ENCODE results near the gene SCN4B. TPM values are rescaled to one million over a fixed set of nuclear protein-coding genes. Genes with fewer than 3 reads are reported as not detected.

Gene SCN4B
- total and polyA plus RNA-seq, 10 of the 15 experiments (the other 5 are each of a cell fraction or from before 2014, with no cell fraction given), result 0.01 to 0.49 (median 0.04) TPM; not detected in 5

DNA sequence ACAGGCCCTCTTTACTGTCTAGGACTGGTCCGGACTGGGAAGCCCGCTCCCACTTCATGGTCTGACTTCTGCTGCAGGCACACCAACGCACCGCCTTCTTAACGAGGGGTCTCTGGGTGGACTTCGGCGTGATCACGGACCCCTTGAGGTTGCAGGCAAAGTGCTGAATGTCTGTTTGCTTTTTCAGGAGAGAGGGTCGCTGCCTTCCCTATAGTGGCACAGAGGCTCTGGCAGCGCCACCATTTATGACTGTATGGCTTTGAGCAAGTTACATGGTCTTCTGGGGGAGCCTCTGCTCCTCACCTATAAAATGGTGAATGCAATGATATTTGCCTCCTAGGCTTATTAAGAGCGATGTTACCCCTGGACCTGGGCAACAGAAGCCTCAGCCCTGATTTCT is 1.4 kb upstream of the SCN4B start:
- H3K4me2 ChIP-seq (ENCODE audit: control insufficient read depth, insufficient read depth), result no peak overlapping the region
- H3K9me3 ChIP-seq (replicated peaks; ENCODE audit: control insufficient read depth, insufficient read depth, low read length), result no peaks in the 10 kb centered on the region
- in situ Hi-C loops (cut with MboI) (no loop called here), intact Hi-C loops (cut with micrococcal nuclease; ENCODE audit: unreplicated experiment) (no loop called here)
- CTCF ChIA-PET, result interaction anchor here (0.6 kb wide), 1 partner anchor 222 kb away, joined by 3 read pairs; no protein-coding TSS in a partner anchor
- no peak overlapping the region for H3K4me3 ChIP-seq
- no peaks in the 10 kb centered on the region for H4K20me1 ChIP-seq (ENCODE audit: control insufficient read depth, insufficient read depth)
- FAIRE-seq (no peak), DNase-seq (ENCODE audit: low read depth, low spot score) (no peak), ATAC-seq (no peak)
- no peak for TF ChIP-seq CBX3 (IDR thresholded peaks at IDR 0.05; ENCODE audit: borderline replicate concordance, low read depth)
- TF ChIP-seq STAT1 (conservative IDR thresholded peaks at IDR 0.05), result no peak
- TF ChIP-seq MYB (IDR thresholded peaks at IDR 0.05; ENCODE audit: borderline replicate concordance, low read depth, low read length), result no peak
- TF ChIP-seq NR2C2 (IDR thresholded peaks at IDR 0.05; ENCODE audit: borderline replicate concordance, control insufficient read depth, insufficient read length, low read depth), result no peak
- no peak for TF ChIP-seq PAX8 (IDR thresholded peaks at IDR 0.05)
- TF ChIP-seq, protein P1, sequence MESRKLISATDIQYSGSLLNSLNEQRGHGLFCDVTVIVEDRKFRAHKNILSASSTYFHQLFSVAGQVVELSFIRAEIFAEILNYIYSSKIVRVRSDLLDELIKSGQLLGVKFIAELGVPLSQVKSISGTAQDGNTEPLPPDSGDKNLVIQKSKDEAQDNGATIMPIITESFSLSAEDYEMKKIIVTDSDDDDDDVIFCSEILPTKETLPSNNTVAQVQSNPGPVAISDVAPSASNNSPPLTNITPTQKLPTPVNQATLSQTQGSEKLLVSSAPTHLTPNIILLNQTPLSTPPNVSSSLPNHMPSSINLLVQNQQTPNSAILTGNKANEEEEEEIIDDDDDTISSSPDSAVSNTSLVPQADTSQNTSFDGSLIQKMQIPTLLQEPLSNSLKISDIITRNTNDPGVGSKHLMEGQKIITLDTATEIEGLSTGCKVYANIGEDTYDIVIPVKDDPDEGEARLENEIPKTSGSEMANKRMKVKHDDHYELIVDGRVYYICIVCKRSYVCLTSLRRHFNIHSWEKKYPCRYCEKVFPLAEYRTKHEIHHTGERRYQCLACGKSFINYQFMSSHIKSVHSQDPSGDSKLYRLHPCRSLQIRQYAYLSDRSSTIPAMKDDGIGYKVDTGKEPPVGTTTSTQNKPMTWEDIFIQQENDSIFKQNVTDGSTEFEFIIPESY (IDR thresholded peaks at IDR 0.05), result no peak
- no peak for TF ChIP-seq HDGF (IDR thresholded peaks at IDR 0.05)
- TF ChIP-seq, protein P2, sequence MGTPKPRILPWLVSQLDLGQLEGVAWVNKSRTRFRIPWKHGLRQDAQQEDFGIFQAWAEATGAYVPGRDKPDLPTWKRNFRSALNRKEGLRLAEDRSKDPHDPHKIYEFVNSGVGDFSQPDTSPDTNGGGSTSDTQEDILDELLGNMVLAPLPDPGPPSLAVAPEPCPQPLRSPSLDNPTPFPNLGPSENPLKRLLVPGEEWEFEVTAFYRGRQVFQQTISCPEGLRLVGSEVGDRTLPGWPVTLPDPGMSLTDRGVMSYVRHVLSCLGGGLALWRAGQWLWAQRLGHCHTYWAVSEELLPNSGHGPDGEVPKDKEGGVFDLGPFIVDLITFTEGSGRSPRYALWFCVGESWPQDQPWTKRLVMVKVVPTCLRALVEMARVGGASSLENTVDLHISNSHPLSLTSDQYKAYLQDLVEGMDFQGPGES (IDR thresholded peaks at IDR 0.05), result no peak
- no peak for TF ChIP-seq ATF7 (IDR thresholded peaks at IDR 0.05; ENCODE audit: low read depth)
- no peak for TF ChIP-seq DPF2 (IDR thresholded peaks at IDR 0.05)
- no peak for TF ChIP-seq NFIC (IDR thresholded peaks at IDR 0.05; ENCODE audit: low read depth, low read length)
- no peak overlapping the region for H3K27ac ChIP-seq (ENCODE audit: control insufficient read depth, insufficient read depth)
- no peak overlapping the region for H2AFZ ChIP-seq (ENCODE audit: control insufficient read depth, low read depth, low read length)
- peaks cover 31 to 32% of the 10 kb centered on the region in 2 experiments for H3K27me3 ChIP-seq (replicated peaks in 1 of 2; ENCODE audit: control insufficient read depth in 2 of 2, insufficient read depth in 2 of 2, low read length in 1 of 2)
- 66% methylated on average over 11 of the region's 11 CpGs for WGBS (ENCODE audit: insufficient coverage, insufficient replicate concordance, low lambda C conversion rate, missing lambda C conversion rate)
- H3K4me1 ChIP-seq (ENCODE audit: control insufficient read depth, insufficient read depth, low read length), result no peaks in the 10 kb centered on the region
- no peaks in the 10 kb centered on the region for H3K36me3 ChIP-seq (ENCODE audit: control insufficient read depth in 2 of 2, insufficient read depth in 2 of 2, low read length in 1 of 2)
- no peak overlapping the region for H3K9ac ChIP-seq (ENCODE audit: control insufficient read depth, insufficient read depth, low read length)
- SMC1A ChIA-PET (ENCODE audit: uncharacterized antibody, unreplicated experiment), result no interaction called here
- H3K79me2 ChIP-seq (ENCODE audit: control insufficient read depth, insufficient read depth, low read length), result no peaks in the 10 kb centered on the region
- no TSS peak for BruUV-seq (replicated peaks)
- RAD21 ChIA-PET (ENCODE audit: unreplicated experiment), result no interaction called here
- POLR2A ChIA-PET, result no interaction called here

Data from GM12878 (cell line).